ENCODE data around the gene MGMT.

Gene MGMT

GRCh38 chr10:129494176-129494575 lies 27.1 kb downstream of the MGMT start:
- DNase-seq (ENCODE audit: extremely low read depth in 1 of 2, low read depth in 1 of 2) = no peak

DNA sequence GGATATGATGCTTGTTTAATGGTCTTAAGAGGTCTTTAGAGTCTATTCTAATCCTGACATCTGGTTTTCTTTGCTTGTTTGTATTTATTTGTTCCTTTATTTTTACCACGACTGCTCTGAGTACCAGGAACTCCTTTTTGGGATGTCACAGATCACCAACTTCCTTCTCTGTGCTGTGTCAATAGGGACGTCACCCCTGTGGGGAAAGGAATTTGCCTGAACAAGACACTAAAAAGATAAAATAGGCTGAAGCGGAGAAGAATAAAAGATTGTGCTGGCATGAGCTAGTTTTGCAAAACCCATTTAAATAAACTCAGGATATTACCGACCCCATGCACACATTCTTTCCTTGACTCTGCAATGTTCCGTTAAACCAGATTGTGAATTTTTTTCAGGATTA lies 27.7 kb downstream of the MGMT start:
- DNase-seq (ENCODE audit: extremely low read depth in 1 of 2, low read depth in 1 of 2) = no peak

DNA sequence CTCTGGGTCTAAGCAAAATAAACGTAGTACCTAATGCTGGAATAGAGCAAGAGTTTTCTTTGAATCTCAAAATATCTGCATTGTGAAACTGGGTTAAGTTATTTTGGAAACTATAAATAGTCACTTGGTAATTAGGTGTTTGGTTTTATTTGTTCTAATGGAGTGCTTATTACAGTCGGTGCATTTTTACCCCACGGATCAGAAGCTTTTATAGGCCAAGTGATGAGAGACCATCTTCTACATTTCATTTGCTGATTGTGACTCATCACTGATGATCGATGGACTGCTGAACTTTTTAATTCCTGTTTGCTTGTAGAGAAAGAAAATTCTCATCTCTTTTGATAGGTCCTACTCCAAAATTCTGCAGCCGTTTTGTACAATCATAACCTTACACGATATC lies 28.2 kb downstream of the MGMT start:
- no peak for DNase-seq (ENCODE audit: extremely low read depth in 1 of 2, low read depth in 1 of 2)

DNA sequence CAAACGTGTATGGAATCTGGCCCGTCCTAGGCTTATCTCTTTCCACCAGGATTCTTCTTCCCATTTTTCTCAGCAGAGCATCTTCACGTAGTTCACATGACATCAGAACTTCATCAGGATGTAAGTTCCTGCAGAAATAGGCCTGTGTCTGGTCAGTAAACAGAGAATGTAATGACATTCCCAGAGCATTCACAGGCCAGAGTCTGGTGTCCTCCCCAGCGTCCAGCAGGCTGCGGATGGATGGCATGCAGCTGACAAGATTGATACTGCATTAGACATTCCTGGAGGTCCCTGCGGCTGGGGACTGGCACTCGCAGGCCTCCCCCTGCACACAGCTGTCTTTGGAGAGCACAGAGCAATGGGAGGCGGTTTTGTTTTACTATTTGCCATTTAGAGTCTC lies 28.7 kb downstream of the MGMT start:
- DNase-seq (ENCODE audit: extremely low read depth in 1 of 2, low read depth in 1 of 2) = no peak

- DNase-seq (ENCODE audit: extremely low read depth in 1 of 2, low read depth in 1 of 2) = no peak
Observed at GRCh38 chr10:129497013-129497412, 30.0 kb downstream of the MGMT start.

GRCh38 chr10:129498680-129499079 lies 31.6 kb downstream of the MGMT start:
- no peak for DNase-seq (ENCODE audit: extremely low read depth in 1 of 2, low read depth in 1 of 2)

DNA sequence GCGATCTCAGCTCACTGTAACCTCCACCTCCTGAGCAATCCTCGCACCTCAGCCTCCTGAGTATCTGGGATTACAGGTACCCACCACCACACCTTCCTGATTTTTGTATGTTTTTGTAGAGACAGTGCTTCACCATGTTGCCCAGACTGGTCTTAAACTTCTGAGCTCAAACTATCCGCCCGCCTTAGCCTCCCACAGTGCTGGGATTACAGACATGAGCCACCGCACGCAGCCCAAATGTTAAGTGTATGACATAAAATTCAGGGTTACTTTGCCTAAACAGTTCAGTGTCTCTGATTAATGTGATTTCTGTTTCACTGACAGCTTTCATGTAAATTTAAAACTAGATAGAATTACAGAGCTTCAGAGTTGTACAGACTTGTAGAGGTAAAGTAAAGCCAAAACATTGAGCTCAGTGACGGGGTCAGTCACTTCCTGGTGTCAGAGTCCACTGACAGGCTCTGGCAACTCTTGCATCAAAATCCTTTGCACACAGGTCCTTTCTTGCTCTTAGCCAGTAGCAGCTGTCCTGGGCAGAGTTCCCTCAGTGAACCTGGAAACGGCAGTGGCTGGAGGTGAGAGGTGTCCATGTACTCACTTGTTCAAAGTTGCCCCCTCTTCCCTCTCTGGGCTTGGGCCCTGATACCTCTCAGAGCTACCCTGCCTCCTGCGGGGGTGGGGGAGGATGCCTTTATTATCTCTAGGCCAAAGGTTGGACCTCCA lies 33.7 kb downstream of the MGMT start:
- DNase-seq (ENCODE audit: extremely low read depth in 1 of 2, low read depth in 1 of 2) = no peak

DNA sequence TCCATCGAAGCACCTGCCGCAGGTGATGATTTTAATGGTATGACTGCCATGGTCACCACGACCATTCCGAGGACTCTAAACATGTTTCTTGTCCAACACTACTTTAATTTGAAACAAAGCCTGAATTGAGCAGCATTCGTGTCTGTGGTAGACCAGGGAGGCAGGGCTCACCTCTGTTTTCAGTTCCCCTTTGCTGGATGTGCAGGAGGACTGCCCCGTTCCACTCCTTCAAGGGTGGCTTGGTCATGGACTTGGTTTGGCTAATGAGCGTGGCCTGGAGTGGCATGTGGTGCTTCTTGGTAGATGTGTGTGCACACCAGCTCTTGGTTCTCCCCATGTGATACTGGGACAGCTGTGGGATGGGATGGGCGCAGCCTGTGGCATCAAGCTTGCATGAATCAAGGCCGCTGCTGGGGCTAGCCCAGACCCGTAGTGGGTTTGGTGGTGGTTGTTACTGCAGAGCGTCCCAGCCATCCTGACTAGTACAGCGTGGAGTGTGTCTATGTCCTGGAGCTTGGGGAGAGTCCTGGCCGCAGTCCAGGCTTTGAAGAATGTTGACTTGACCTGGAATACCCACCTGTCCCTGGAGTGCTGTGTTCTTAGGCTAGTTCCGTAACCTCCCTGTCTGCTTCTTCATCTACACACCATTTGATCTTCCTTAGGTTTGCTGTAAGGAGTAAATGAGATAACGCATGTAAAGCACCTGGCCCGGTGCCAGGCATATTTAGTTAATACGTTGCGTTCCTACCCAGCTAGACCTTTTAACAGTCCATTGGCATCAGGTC lies 34.8 kb downstream of the MGMT start:
- DNase-seq (ENCODE audit: extremely low read depth in 1 of 2, low read depth in 1 of 2) = no peak

GRCh38 chr10:129502448-129502847 lies 35.4 kb downstream of the MGMT start:
- no peak for DNase-seq (ENCODE audit: extremely low read depth in 1 of 2, low read depth in 1 of 2)

GRCh38 chr10:129505500-129506075 lies 38.5 kb downstream of the MGMT start:
- no peak for DNase-seq (ENCODE audit: extremely low read depth in 1 of 2, low read depth in 1 of 2)

GRCh38 chr10:129506101-129506797 lies 39.2 kb downstream of the MGMT start:
- DNase-seq (ENCODE audit: extremely low read depth in 1 of 2, low read depth in 1 of 2) = no peak

DNA sequence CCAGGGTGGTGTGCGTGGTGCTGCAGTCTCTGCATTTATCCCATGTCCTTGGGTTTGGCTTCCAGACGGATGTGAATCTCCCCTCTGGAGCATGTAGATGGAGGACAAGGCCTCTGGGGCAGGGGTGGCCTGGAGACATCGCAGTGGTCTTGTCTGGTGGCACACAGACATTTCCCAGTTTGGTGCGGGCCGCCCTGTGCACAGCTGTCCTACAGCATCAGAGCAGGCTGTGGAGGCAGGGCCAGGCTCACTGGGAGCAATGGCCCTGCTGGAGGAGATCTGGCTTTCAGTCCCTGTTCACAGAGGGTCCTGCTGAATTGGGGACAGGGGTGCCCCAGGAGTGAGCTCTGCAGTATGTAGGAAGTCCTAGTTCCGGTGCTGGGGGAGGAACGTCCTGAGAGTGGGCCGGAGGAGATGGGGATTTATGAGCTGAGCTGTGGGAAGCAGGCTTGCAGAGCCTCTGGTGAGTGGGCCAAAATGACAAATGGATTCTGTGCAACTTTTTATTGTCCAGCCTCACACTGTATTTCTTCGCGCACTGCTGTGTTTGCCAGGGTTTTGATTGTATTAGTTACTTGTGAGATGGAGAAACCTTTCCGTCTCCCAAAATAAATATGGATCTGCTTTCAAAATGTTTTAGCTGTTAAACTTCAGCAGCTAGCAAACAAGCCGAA lies 40.3 kb downstream of the MGMT start:
- DNase-seq (ENCODE audit: extremely low read depth in 1 of 2, low read depth in 1 of 2) = no peak

DNA sequence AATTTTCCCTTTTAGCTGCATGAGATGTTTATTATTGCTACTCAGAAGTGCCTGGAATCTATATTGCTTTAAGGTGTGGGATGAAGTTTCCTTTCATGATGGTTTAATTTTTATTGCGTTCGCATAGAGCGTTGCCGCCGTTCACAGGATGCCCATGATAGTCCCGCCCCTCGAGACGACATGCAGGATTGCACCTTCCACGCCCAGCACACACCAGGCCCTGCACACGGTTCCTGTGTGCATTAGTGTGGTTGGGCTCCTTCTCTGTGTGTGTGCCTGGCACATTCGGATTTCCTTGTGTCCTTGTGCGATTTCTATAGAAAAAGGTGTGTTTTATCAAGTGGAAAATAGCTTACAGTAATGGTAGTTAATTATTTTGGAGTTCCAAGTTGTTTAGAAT lies 42.1 kb downstream of the MGMT start:
- DNase-seq (ENCODE audit: extremely low read depth in 1 of 2, low read depth in 1 of 2) = no peak

DNA sequence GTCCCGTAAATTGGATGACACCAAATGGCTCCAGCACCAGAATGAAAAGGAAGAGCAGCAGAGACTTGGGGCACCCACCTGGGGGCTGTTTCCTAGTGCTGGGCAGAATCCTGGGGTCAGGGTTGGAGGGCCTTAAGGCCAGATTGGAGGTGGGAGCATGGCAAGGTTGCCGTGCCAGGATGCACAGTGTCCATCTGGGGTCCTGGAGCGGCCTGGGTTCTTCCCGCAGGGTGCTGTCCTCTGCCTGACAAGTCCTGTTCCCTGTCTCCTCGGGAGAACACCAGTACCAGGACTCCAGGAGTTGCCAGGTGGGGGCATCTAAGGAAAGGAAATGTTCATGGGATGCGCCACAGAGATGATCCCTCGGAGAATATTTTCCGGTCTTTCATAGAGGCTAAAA lies 42.8 kb downstream of the MGMT start:
- DNase-seq (ENCODE audit: extremely low read depth in 1 of 2, low read depth in 1 of 2) = no peak

DNA sequence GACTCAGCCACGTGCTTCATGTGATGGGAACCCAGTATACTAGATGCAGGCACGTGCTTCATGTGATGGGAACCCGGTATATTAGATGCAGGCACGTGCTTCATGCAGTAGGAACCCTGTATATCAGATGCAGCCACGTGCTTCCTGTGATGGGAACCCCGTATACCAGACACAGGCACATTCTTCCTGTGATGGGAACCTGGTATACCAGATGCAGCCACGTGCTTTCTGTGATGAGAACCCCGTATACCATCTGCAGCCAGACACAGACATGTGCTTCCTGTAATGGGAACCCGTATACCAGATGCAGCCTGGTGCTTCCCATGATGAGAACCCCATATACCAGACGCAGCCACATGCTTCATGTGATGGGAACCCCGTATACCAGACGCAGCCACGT lies 44.0 kb downstream of the MGMT start:
- DNase-seq (ENCODE audit: extremely low read depth in 1 of 2, low read depth in 1 of 2) = no peak

- DNase-seq (ENCODE audit: extremely low read depth in 1 of 2, low read depth in 1 of 2) = no peak
Observed at GRCh38 chr10:129511758-129512157, 44.7 kb downstream of the MGMT start.

GRCh38 chr10:129513312-129513711 lies 46.3 kb downstream of the MGMT start:
- no peak for DNase-seq (ENCODE audit: extremely low read depth in 1 of 2, low read depth in 1 of 2)

GRCh38 chr10:129514568-129515451 lies 47.8 kb downstream of the MGMT start:
- DNase-seq (ENCODE audit: extremely low read depth in 1 of 2, low read depth in 1 of 2) = no peak

DNA sequence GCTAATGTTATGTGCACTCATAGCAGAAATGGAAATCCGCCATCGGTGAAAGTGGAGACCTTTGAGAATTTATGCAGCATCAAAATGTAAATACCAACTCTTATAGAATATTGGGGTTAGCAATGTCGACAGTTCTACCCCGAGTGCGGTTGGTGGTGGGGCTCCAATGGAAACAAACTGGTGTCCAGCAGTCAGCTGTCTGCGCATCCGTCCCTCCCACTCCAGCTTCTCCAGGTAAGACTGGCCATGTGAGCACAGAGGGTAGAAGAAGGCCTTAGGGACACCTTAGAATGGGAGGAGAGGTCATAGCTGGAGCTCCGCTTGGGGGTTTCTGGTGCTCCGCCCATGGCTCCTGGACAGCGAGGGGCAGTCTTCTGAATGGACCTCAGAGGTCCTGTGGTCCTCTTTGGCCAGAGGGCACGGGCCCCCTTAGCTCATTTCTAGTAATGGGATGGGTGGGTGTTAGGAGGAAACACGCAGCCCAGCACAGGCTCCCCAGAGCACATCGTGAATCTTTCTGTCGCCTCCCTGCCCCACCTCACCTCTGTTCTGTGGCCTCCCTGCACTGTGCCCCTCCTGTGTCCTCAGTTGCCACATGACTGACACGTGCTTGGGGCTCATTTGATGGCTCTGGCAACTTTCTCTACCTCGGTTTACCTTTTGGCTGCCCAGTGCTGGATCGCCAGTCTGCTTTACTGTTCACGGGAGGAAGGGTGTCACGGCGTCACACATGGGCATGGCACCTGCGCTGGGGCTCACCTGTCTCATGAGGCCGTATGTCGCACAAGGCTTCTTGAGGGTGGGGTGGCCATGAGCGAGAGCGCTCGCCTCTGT lies 50.0 kb downstream of the MGMT start:
- DNase-seq (ENCODE audit: extremely low read depth in 1 of 2, low read depth in 1 of 2) = no peak

All from activated CD8-positive, alpha-beta memory T cell treated with anti-CD3 and anti-CD28 coated beads for 1 hour (primary cell).